Vein endothelial cell (primary cell): ENCODE data around the gene TECTA. TPM values are rescaled to one million over a fixed set of nuclear protein-coding genes. Genes with fewer than 3 reads are reported as not detected.

ENCODE experiments used
- total RNA-seq: library from RNA; depleted of rRNA; stranded (reverse); fragments of >200 nt; gene quantifications from 2 replicates; pipeline ENCODE4 v1.2.3, GENCODE V29; 2012

TECTA gene
- 0.33 and 0.67 TPM in 2 replicates for total RNA-seq

GRCh38 chr11:121100943-121101342, at the start of gene TECTA:
TSS of gene TECTA (plus strand) at chr11:121101243. CDS start at chr11:121102666, 1,423 bp downstream.

Other genes with a start within 250 kb of the TECTA start
- 23.5 and 32.9 TPM in 2 replicates for gene TBCEL, start 77.1 kb upstream of the TECTA start, total RNA-seq
- 25.8 and 29.2 TPM in 2 replicates for gene SC5D, start 191.5 kb downstream of the TECTA start, total RNA-seq